HG02610 (cell line): ENCODE measurements around the gene SBSN.
A peak's percentile ranks its signal among the peaks of the same experiment; 100 is the strongest.

Source experiments
- ATAC-seq: cut with Tn5 transposase; IDR thresholded peaks from one replicate; pipeline ENCODE4 v1.9.1; 2021; ENCODE audit warnings: mild to moderate bottlenecking, moderate library complexity; ENCODE audit not compliant: unreplicated experiment

Gene SBSN, protein sequence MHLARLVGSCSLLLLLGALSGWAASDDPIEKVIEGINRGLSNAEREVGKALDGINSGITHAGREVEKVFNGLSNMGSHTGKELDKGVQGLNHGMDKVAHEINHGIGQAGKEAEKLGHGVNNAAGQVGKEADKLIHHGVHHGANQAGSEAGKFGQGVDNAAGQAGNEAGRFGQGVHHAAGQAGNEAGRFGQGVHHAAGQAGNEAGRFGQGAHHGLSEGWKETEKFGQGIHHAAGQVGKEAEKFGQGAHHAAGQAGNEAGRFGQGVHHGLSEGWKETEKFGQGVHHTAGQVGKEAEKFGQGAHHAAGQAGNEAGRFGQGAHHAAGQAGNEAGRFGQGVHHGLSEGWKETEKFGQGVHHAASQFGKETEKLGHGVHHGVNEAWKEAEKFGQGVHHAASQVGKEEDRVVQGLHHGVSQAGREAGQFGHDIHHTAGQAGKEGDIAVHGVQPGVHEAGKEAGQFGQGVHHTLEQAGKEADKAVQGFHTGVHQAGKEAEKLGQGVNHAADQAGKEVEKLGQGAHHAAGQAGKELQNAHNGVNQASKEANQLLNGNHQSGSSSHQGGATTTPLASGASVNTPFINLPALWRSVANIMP

DNA sequence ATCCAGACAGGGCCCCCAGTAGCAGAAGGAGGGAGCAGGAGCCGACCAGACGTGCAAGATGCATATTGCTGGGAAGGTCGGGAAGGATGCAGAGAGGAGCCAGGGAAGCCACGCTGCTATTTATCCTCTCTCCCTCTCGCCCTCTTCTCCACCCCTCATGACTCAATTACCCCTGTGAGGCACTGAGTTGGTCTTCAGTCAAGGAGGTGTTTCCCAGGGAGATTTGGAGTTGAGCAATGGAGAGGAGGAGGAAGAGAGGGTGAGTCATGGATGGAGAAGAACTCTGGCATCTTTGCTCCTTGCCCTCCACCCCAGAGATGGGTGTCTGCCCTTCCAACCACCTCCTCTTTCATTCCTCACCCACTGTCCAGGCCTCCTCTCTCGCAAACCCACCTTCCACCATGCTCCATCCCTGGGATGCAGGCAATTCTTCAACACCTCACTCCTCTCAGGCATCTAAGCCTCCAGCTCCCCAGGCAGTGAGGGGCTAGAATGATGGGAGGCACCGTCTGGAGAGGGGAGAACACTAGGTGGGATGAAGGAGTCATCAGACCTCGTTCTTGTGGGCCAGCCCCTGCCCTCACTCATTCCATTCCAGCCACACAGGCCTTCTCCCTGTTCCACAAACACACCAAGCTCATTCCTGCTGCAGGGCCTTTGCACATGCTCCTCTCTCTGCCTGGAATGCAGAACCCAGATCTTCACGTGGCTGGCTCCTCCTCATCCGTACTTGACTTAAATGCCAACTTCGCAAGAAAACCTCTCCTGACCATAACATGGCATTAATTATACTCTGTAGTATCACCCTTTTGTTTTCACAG is at the start of gene SBSN:
Gene SBSN, minus strand, starts transcription at position 94 of the 821 bp plus-strand sequence. Its CDS starts 30 bp downstream, at position 64.
- ATAC-seq: no peak

DNA sequence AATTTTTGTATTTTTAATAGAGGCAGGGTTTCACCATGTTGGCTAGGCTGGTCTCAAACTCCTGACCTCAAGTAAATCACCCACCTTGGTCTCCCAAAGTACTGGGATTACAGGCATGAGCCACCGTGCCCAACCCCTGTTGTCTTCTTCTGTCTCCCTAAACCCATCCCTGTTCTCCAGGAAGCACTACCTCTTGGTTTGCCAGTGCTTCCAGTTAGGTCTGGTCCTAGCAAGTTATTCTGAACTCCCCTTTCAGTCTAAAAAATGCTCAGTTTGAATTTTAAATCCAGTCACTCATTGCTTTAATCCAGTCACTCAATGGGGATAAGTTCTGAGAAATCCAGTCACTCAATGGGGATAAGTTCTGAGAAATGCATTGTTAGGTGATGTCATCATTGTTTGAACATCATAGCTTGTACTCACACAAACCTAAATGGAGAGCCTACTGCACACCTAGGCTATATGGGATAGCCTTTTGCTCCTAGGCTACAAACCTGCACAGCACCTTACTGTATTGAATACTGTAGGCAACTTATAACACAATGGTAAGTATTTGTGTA is 43.4 kb upstream of the SBSN start:
- no peak for ATAC-seq

DNA sequence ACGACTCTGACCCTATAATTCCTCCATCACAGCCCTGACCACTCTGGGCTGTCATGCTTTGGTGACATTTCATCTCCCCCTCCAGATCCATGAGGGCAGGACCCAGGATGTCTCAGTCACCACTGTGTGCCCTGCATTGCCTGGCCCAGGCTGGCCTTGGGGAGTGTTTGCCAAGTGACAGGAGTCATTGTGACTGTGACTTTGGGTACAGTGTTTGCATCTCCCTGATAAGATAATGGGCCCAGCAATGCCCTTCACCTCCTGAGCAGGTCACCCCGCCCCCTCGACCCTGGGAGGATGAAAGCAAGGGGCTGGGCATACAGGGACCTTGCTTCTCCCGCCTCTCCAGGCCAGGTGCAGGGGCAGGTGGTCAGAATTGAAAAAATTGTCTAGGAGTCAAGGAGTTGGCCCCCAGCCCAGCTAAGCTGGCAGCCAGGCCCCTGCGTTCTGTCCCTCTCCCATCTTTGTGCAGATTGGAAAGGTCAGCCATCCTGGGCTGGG is 41.2 kb upstream of the SBSN start:
- ATAC-seq: no peak

DNA sequence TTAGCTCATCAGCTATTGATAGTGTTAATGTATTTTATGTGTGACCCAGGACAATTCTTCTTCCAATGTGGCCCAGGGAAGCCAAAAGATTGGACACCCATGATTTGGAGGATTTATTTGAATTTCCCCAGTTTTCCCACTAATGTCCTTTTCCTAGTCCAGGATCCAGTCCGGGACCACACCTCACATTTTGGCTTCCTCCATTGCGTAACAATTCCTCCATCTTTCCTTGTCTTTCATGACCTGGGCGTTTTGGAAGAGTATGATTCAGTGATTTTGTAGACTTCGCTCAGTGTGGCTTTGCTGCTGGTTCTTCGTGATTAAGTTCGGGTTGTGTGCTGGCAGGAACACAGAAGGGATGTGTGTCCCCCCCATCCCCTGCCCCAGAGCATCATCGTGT is 38.6 kb upstream of the SBSN start:
- no peak for ATAC-seq

DNA sequence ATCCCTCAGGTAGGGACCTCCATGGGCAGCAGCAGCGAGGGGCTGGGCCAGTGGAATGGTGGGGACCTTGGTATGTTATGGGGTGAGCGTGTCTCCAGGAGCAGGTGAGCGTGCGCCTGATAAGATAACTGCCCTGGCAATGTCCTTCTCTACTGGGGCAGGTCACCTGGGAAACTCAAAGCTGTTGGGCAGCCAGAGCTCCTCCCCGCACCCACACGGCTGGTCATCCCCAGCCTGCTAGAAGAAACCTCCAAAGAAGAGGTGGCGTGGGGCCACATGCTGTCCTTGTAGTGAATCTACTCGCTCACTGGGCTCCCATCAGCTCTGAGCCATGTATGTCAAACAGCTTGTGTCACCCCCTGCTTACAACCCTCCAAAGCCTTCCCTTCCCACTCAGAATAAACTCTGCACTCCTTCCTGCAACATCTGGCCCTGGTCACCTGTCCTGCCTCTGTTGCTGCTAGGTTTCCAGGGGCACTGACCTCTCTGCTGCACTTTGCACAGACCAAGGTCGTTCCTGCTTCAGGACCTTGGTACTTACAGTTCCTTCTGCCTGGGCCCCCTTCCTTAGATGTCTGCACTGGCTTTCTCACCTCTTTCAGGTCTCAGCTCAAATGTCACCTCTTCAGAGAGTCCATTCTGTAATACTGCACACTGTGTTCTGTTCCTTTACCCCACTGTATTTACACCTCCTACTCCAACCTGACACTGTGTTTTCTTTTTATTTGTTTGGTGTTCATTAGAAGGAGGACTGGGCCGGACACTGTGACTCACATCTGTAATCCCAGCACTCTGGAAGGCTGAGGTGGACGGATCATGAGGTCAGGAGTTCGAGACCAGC is 37.1 kb upstream of the SBSN start:
- ATAC-seq: no peak

DNA sequence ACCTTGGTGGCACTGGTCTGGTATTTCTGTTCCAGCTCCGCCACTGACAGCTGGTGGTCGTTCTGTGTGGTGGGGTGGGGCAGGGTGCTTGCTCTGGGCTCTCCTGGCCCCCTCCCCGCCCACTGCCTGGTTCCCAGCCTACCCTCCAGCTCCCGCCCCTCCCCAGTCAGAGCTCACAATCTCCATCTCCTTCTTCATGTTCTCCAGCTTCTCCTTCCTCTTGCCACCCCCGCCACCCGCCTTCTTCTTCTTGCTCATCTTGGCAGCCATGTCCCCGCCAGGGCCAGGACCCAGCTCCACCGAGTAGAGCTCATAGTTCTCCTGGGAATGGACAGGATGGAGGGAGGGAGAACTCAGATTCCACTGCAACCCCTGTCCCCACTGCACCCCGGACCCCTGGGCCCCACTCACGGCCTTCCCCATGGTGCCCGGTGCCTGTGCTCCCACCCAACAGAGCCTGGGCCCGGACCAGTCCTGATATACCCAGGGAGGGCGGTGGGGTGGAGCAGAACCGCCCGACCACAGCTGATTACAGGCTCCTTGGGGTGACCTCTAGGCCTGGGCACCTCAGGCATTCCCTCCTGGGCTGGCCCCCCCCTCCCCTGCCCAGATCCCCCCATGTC is 35.2 kb upstream of the SBSN start, which contains the start of gene ATP4A:
Gene ATP4A, minus strand, starts transcription at position 452 of the 623 bp plus-strand sequence. Its CDS starts 29 bp downstream, at position 423.
- no peak for ATAC-seq

DNA sequence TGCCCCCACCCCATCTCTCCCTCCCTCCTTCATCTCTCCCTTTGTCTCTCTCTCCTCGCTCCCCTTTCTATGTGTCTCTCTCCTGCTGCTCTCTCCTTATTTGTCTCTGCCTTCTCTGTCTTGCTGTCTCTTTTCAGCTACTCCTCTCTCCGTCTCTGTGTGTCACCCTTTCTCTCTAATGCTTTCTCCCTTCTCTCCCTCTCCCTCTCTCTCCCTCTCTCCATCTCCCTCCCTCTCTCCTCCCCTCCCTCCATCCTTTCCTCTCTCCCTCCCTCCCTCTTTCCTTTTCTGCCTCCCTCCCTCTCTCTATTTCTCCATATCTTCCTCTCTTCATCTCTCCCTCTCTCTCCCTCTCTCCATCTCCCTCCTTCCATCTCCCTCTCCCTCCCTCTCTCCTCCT is 34.7 kb upstream of the SBSN start:
- ATAC-seq: no peak

DNA sequence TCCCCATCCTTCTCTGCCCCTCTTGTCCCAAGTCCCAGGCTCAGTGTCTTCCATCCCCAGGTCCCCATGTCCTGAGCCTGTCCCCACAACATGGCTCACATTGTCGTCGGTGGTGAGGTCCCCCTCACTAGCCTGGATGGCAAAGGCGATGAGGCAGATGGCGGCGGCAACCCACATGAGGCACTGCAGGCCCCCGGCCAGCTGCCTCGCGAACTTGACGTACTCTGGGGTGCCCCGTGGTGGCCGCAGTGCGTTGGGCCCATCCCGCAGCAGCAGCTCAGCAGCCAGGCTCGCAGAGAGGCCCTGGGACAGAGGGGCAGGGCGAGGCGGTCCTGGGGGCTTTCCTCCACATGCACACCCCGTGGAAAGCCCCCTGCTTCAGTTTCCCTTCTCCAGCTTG is 34.2 kb upstream of the SBSN start:
- ATAC-seq: no peak

DNA sequence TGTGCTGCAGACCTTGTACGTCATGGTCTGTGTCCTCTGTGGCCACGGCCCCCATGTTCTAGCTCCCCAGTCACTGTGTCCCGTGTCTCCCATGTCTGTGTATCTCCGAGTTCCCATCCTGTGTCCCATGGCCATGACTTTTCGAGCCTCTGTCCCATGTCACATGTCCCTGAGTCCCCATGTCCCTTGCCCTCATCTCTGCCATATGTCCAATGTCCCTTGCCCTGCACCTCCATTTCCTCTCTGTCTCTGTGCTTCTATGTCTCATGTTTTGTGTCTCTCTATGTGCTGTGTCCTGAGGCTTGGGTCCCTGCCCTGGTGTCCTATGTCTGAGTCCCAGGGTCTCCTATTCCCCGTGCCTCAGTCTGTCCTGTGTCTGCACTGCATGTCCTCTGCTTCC is 33.3 kb upstream of the SBSN start:
- no peak for ATAC-seq

DNA sequence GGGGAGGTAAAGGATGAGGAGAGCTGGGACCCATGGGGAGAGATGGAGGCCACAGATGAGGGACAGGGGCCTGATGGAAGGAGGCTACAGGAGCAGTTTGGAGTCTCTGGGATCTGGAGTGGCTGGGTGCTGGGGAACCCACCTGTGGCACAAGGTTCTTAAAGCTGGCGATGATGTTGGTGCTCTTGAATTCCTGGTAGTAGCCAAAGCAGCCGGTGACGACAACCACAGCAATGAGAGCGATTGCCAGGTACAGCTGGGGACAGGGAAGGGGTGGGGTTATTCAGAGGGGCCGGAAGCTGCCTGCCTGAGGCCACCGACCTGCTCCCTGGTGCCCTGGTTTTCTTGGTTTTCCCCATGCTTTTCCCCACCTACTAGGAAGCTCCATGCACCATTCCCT is 32.6 kb upstream of the SBSN start:
- ATAC-seq: no peak

DNA sequence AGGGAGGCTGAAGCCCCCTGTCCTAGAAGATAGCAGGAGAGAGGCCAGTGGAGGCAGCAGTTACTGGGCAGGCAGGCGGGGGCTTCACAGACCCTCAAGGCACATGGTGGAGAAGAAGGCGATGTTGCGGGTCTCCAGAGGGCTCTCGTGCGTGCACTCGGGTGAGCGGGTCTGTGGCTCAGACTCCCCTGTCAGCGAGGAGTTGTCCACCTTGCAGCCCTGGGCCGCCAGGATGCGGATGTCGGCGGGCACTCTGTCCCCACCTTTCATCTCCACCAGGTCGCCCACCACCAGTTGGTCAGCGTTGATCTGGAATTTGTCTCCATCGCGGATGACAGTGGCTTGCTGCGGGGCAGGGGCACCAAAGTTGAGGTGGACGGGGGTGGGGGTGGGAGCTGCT is 32.2 kb upstream of the SBSN start:
- ATAC-seq: no peak

DNA sequence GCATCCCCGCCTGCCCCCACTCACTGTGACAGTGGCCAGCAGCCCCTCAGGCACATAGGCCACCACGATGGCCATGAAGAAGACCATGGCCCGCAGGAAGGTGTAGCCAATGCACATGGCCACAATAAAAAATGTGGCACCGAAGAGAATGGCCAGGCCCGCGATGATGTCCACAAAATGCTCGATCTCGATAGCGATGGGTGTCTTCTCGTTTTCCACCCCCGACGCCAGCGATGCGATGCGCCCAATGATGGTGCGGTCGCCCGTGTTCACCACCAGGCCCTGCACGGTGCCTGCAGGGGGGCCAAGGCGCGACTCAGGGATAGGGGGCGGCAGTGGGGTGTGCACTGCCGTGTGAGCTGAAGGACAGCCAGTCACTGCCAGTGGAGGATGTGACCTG is 31.7 kb upstream of the SBSN start:
- ATAC-seq: no peak

DNA sequence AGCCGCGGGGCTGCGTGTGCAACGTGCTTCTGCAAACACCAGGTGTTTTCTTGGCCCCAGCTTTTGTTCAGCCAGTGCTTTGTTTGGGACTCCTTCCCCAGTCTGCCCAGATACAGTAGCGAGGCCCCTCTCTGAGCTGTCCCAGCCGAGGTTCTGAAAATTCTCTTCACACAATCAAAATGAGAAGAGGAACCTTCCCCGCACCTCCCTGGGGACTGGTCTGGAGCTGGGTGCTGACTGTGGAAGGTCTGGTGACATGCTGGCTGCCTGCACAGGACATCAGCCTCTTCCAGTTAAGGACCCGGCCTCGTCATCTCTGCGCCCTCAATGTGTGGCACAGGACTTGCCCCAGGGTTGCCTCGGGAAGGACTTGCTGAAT is 31.2 kb upstream of the SBSN start:
- ATAC-seq: peak; percentile 45

DNA sequence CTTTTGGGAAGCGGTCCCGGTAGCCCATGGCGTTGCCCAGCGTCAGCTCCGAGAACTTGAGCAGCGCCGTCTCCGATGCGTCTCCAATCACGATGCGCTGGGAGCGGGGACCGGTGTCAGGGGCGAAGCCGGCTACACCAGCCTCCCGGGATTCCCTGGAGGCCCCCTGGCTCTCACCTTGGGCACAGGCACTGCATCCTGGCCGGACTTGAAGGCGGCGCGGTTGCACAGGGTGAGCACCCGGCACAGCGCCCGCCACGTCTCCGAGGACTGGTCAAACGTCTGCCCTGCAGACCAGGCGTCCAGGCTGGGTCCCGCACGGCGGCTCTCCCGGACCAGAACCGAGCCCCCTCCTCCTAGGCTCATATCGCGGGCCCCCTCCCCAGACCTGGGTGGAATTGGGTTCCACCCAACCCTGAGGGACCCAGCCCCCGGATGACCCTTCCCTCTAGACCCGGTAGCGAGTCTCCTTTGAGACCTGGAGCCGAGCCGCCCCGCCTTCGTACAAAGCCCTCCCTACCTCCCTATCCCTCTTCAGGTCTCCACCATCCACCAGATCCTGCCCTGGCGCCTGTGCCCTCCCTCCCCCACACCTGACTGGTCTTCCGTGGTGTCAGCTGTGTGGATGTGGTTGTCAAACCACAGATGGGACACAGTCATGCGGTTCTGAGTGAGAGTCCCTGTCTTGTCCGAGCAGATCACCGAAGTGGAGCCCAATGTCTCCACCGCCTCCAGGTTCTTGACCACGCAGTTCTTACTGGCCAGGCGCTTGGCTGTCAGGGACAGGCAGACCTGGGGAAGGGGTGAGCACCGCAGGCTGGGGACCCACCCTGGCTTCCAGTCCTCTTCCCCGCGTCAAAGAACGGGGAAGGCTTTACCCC is 30.5 kb upstream of the SBSN start:
- ATAC-seq: peak; percentile 14

DNA sequence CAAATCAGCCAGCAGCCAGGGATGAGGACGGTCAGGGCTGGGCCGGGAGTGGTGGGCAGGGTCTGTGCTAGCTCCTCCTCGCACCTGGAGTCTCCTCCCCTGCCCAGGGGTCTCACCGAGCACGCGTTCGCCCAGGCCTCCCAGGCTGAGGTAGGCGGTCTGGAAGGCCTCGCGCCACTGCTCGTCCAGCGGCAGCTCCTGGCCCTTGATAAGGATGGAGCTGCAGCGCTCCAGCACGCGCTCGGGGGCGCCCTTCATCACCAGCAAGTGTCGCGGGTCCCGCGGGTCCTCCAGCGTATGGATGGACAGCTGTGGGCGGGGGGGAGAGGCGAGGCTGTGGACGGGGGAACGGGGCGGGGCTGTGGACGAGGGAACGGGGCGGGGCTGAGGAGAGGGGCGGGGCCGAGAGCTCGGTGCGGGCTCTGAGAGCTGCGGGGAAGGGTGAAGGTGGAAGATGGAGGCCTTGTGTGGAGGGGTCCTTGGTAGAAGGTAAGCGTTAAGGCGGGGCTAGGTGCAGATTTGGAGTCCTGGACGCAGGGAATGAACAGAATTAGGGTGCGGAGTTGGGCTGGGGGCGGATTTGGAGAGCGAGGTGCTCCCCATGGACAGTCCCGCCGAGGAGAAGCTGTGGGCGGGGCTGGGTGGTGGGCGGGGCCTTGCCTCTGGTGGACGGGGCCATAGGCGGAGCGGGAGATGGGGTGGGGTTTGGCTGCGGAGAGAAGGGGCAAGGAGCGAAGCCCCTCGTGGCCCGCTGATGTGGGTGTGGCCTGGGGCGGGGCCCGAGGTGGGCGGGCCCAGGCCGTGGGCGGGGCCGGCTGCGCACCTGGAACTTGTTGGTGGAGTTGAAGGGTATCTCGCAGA is 29.7 kb upstream of the SBSN start:
- no peak for ATAC-seq

DNA sequence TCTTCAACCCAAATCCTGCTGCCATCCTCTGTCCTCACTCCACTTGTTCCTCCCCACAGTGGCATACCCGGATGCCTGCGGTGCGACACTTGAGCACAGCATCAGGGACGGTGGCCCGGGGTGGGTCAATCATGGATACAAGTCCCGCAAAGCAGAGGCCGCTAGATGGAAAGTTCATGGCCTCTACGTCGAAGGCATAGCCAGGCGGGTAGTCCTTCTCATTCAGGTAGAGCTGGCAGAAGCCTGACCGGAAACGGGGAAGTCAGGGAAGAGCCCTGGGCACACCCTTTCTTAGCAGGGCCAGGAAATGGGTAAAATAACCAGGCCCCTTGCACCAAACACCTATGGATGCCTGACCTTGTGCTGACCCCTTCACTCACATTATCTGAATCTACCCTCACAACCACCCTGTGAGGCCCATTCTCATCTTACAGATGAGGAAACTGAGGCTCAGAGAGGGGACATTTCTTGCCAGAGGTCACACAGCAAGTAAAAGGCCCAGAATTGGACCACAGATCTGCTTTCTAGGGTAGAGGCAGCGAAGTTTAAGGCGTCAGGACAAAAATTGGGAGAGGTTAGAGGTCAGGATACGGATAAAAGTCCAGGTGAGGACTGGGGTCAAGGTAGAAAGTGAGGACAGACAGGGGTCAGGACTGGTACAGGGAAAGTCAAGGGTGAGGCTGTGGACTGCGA is 28.9 kb upstream of the SBSN start:
- no peak for ATAC-seq

DNA sequence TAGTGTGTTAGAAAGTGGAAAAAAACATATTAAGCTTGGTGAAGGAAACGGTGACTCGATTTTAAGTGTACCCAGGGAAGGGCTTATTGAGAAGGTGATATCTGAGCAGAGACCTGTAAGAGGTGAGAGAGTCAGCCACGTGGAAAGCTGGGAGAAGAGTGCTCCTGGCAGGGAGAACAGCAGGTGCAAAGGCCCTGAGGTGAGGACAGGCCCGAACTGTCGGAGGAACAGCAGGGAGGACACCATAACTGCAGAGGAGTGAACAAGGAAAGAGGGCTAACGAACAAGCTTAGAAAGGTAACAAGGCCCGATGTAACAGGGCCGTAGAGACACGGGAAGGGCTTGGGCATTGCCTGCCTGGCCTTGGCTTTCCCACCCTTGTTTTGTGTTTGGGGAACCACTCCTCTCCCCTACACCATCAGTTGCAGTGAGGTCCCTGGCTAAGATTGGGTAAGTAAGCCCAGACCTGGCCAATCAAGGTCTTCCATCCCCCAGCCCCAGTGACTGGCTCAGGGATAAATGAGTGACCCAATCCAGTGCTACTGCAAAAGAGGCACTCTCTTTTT is 28.0 kb upstream of the SBSN start:
- ATAC-seq: no peak
